Measurements from ENCODE around the gene TGM5.

- TF ChIP-seq, protein P1, sequence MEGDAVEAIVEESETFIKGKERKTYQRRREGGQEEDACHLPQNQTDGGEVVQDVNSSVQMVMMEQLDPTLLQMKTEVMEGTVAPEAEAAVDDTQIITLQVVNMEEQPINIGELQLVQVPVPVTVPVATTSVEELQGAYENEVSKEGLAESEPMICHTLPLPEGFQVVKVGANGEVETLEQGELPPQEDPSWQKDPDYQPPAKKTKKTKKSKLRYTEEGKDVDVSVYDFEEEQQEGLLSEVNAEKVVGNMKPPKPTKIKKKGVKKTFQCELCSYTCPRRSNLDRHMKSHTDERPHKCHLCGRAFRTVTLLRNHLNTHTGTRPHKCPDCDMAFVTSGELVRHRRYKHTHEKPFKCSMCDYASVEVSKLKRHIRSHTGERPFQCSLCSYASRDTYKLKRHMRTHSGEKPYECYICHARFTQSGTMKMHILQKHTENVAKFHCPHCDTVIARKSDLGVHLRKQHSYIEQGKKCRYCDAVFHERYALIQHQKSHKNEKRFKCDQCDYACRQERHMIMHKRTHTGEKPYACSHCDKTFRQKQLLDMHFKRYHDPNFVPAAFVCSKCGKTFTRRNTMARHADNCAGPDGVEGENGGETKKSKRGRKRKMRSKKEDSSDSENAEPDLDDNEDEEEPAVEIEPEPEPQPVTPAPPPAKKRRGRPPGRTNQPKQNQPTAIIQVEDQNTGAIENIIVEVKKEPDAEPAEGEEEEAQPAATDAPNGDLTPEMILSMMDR (IDR thresholded peaks at IDR 0.05), result no peak
- no peak for TF ChIP-seq POLR2A (IDR thresholded peaks at IDR 0.05)
Observed at GRCh38 chr15:43292375-43293078, 25.8 kb upstream of the TGM5 start.
